H1 (cell line): ENCODE results near the gene HTRA2. TPM values are rescaled to one million over a fixed set of nuclear protein-coding genes. Genes with fewer than 3 reads are reported as not detected.

Experiments used
- CTCF ChIA-PET: fragments of 300-600 bp; sonication (Branson Sonifier 250); formaldehyde crosslinking; loops from one replicate; lab custom pipeline; 2021; ENCODE audit not compliant: partially characterized antibody; lab: Charles Lee
- POLR2A ChIA-PET: fragments of 300-600 bp; sonication (Branson Sonifier 250); formaldehyde crosslinking; loops from one replicate; lab custom pipeline; 2021; ENCODE audit warnings: inconsistent platforms; ENCODE audit not compliant: partially characterized antibody; lab: Charles Lee
- DNase-seq, 2 experiments: peaks; one replicate each; pipeline versions ENCODE4 v3.0.0 to v3.0.0-alpha.2; 2010 to 2022; ENCODE audit warnings: low spot score in 2 of 2, low read depth in 1 of 2, mixed read lengths in 1 of 2
- FAIRE-seq: peaks from 2 replicates; lab custom pipeline; 2011; peaks lifted over from hg19 to GRCh38; lab: Jason Lieb, UNC
- H2AFZ ChIP-seq: 2 replicates; pipeline ENCODE4 v1.8.1; 2012; ENCODE audit warnings: low read length, inconsistent platforms
- H2AK5ac ChIP-seq: 2 replicates; pipeline ENCODE4 v1.6.1; 2013; ENCODE audit warnings: low read depth, low read length
- H2BK120ac ChIP-seq: replicated peaks from 2 replicates; pipeline ENCODE3; 2013; ENCODE audit warnings: low read depth, low read length, inconsistent platforms
- H2BK12ac ChIP-seq: 2 replicates; pipeline ENCODE4 v1.6.1; 2013; ENCODE audit warnings: low read depth, low read length
- H2BK15ac ChIP-seq: 2 replicates; pipeline ENCODE4 v1.6.1; 2013; ENCODE audit warnings: low read length
- H2BK20ac ChIP-seq: 2 replicates; pipeline ENCODE4 v1.6.1; 2013; ENCODE audit warnings: low read length
- H2BK5ac ChIP-seq: 2 replicates; pipeline ENCODE4 v1.6.1; 2013; ENCODE audit warnings: low read depth, low read length
- H3K14ac ChIP-seq: 2 replicates; pipeline ENCODE4 v1.6.1; 2013; ENCODE audit warnings: inconsistent platforms; ENCODE audit not compliant: insufficient read length
- H3K18ac ChIP-seq: 2 replicates; pipeline ENCODE4 v1.6.1; 2013; ENCODE audit warnings: low read length; ENCODE audit errors: extremely low read depth
- H3K23ac ChIP-seq: 2 replicates; pipeline ENCODE4 v1.6.1; 2013; ENCODE audit warnings: inconsistent platforms; ENCODE audit not compliant: insufficient read length
- H3K23me2 ChIP-seq: 2 replicates; pipeline ENCODE4 v1.6.1; 2013; ENCODE audit warnings: low read depth, low read length
- H3K27ac ChIP-seq: 2 replicates; pipeline ENCODE4 v1.6.1; 2011; ENCODE audit warnings: low read depth, low read length, inconsistent platforms
- H3K27me3 ChIP-seq, 4 experiments: replicated peaks in 1 of 4; 1 replicate in 1 of 4; 2 replicates in 3 of 4; pipeline versions ENCODE4 v1.6.1 to v1.8.1; 2011 to 2013; ENCODE audit warnings: low read length in 3 of 4, mild to moderate bottlenecking in 3 of 4, inconsistent platforms in 2 of 4, mixed read lengths in 2 of 4, moderate library complexity in 1 of 4; ENCODE audit not compliant: control insufficient read depth in 3 of 4, insufficient read depth in 3 of 4; ENCODE audit errors: extremely low read depth in 1 of 4
- H3K36me3 ChIP-seq, 4 experiments: 2 replicates each; pipeline versions ENCODE4 v1.6.1 to v1.8.1; 2011 to 2013; ENCODE audit warnings: mild to moderate bottlenecking in 4 of 4, low read length in 3 of 4, moderate library complexity in 2 of 4, control low read depth in 1 of 4, inconsistent platforms in 1 of 4; ENCODE audit not compliant: insufficient read depth in 4 of 4, control insufficient read depth in 2 of 4
- H3K4ac ChIP-seq: replicated peaks from 2 replicates; pipeline ENCODE3; 2013; ENCODE audit warnings: low read length, low read depth, mixed read lengths, inconsistent platforms; ENCODE audit not compliant: insufficient read length
- H3K4me1 ChIP-seq, 4 experiments: replicated peaks in 1 of 4; 1 replicate in 1 of 4; 2 replicates in 3 of 4; pipeline versions ENCODE4 v1.6.1 to v1.8.1; 2011 to 2013; ENCODE audit warnings: low read length in 3 of 4, inconsistent platforms in 2 of 4, mixed read lengths in 1 of 4; ENCODE audit not compliant: insufficient read depth in 4 of 4, control insufficient read depth in 3 of 4
- H3K4me2 ChIP-seq, 2 experiments: 2 replicates each; pipeline versions ENCODE4 v1.6.1 to v1.8.1; 2011 to 2013; ENCODE audit warnings: low read depth in 2 of 2, low read length in 2 of 2, control low read depth in 1 of 2, inconsistent platforms in 1 of 2, mild to moderate bottlenecking in 1 of 2; ENCODE audit not compliant: insufficient read depth in 1 of 2
- H3K4me3 ChIP-seq, 4 experiments: fragments of 200-600, 300-600 bp in 1 of 4; sonication (generic), shearing (Covaris generic), sonication (Bioruptor Twin) in 1 of 4; 2 replicates each; pipeline versions ENCODE4 v1.5.1 to v1.8.1; 2011 to 2016; ENCODE audit warnings: low read length in 4 of 4, low read depth in 3 of 4, control low read depth in 2 of 4, inconsistent platforms in 2 of 4, mild to moderate bottlenecking in 2 of 4, mixed read lengths in 1 of 4, moderate library complexity in 1 of 4; ENCODE audit not compliant: insufficient read depth in 2 of 4; ENCODE audit errors: extremely low read depth in 1 of 4
- H3K56ac ChIP-seq: replicated peaks from 2 replicates; pipeline ENCODE3; 2013; ENCODE audit warnings: low read depth, mild to moderate bottlenecking, mixed read lengths, low read length, inconsistent platforms; ENCODE audit not compliant: insufficient read length
- H3K79me1 ChIP-seq: 2 replicates; pipeline ENCODE4 v1.6.1; 2013; ENCODE audit warnings: low read depth, low read length, control low read depth
- H3K79me2 ChIP-seq, 2 experiments: 2 replicates each; pipeline versions ENCODE4 v1.6.1 to v1.8.1; 2012 to 2013; ENCODE audit warnings: low read length in 2 of 2, mild to moderate bottlenecking in 2 of 2, inconsistent platforms in 1 of 2; ENCODE audit not compliant: insufficient read depth in 2 of 2, control insufficient read depth in 1 of 2
- H3K9ac ChIP-seq, 4 experiments: replicated peaks in 1 of 4; 1 replicate in 1 of 4; 2 replicates in 3 of 4; pipeline versions ENCODE4 v1.6.1 to v1.8.1; 2011 to 2013; ENCODE audit warnings: low read depth in 3 of 4, low read length in 3 of 4, control low read depth in 2 of 4, mild to moderate bottlenecking in 2 of 4, moderate library complexity in 2 of 4, inconsistent platforms in 1 of 4; ENCODE audit errors: extremely low read depth in 1 of 4
- H3K9me3 ChIP-seq, 2 experiments: 2 replicates each; pipeline versions ENCODE4 v1.6.1 to v1.8.1; 2012 to 2013; ENCODE audit warnings: mild to moderate bottlenecking in 2 of 2, moderate library complexity in 2 of 2, control low read depth in 1 of 2, inconsistent platforms in 1 of 2, low read depth in 1 of 2, low read length in 1 of 2, mixed read lengths in 1 of 2; ENCODE audit not compliant: insufficient read depth in 2 of 2
- H4K20me1 ChIP-seq, 2 experiments: replicated peaks in 1 of 2; 2 replicates each; pipeline versions ENCODE3 to v1.8.1; 2011 to 2013; ENCODE audit warnings: inconsistent platforms in 2 of 2, low read length in 2 of 2, mild to moderate bottlenecking in 1 of 2; ENCODE audit not compliant: insufficient read depth in 2 of 2, control insufficient read depth in 1 of 2
- H4K5ac ChIP-seq: 2 replicates; pipeline ENCODE4 v1.6.1; 2013; ENCODE audit warnings: low read length, low read depth, mixed read lengths, inconsistent platforms; ENCODE audit not compliant: insufficient read length
- H4K8ac ChIP-seq: 2 replicates; pipeline ENCODE4 v1.8.0; 2013; ENCODE audit warnings: mild to moderate bottlenecking, moderate library complexity, low read length, inconsistent platforms; ENCODE audit not compliant: insufficient read depth; ENCODE audit errors: extremely low read depth
- H4K91ac ChIP-seq: replicated peaks from 2 replicates; pipeline ENCODE3; 2013; ENCODE audit warnings: low read length, mixed read lengths, inconsistent platforms; ENCODE audit not compliant: insufficient read length
- EZH2 ChIP-seq: fragments of 200-600 bp; sonication (generic); IDR thresholded peaks from 2 replicates; pipeline ENCODE4 v1.7.1; 2012; ENCODE audit warnings: low read depth, mild to moderate bottlenecking, moderate library complexity, low read length, inconsistent platforms; ENCODE audit not compliant: severe bottlenecking
- KDM1A ChIP-seq: fragments of 200-600, 300-600 bp; sonication (generic); IDR thresholded peaks from 2 replicates; pipeline ENCODE4 v1.7.1; 2016; ENCODE audit warnings: mild to moderate bottlenecking, low read length, borderline replicate concordance
- RNF2 ChIP-seq: fragments of 200-900, 300-1000 bp; sonication (generic); IDR thresholded peaks from 2 replicates; pipeline ENCODE4 v1.7.1; 2016; ENCODE audit warnings: borderline replicate concordance, low read depth, mild to moderate bottlenecking, antibody characterized with exemption, low read length; ENCODE audit not compliant: poor library complexity, severe bottlenecking; ENCODE audit errors: missing control alignments
- SUZ12 ChIP-seq: fragments of 200-600 bp; sonication (generic); IDR thresholded peaks from 2 replicates; pipeline ENCODE4 v1.6.1; 2012; ENCODE audit warnings: mild to moderate bottlenecking, inconsistent platforms, low read length, moderate library complexity, mixed read lengths
- TAF1 ChIP-seq: IDR thresholded peaks from 2 replicates; pipeline ENCODE4 v1.6.1; 2011; ENCODE audit warnings: mild to moderate bottlenecking, low read depth, low read length
- WGBS, 2 experiments: shearing (Covaris generic) in 1 of 2; methylation state at CpG; one replicate each; pipeline versions ENCODE4 v1.1.6 to v1.1.7; 2013 to 2015; ENCODE audit warnings: low lambda C conversion rate in 2 of 2, mixed read lengths in 2 of 2, inconsistent platforms in 1 of 2, low coverage in 1 of 2, missing lambda C conversion rate in 1 of 2; ENCODE audit not compliant: insufficient replicate concordance in 2 of 2, insufficient coverage in 1 of 2, insufficient read length in 1 of 2; ENCODE audit errors: extremely low coverage in 1 of 2, missing lambda C conversion rate in 1 of 2; 5-methylcytosine and 5-hydroxymethylcytosine counted together
- polyA plus RNA-seq, 7 experiments: library from polyadenylated mRNA; depleted of rRNA in 3 of 7; stranded (reverse) in 5 of 7; unstranded in 2 of 7; fragments of >200 nt in 5 of 7; fragments of 200-250 nt in 2 of 7; gene quantifications; 1 replicate in 5 of 7; 2 replicates in 1 of 7; 4 replicates in 1 of 7; pipeline versions ENCODE4 v1.2.1 to v1.2.3, GENCODE V29; 2011 to 2013; ENCODE audit warnings: missing spikeins in 2 of 7, mixed read lengths in 2 of 7
- total RNA-seq: library from RNA; stranded (reverse); fragmentation: NEBNext Ultra II Directional; extraction: Animal tissue kit (Norgen Biotek cat#: 25700); gene quantifications from 2 replicates; pipeline ENCODE4 v1.2.1, GENCODE V29; 2021

The HTRA2 gene
- total and polyA plus RNA-seq, 2 of the 8 experiments (the other 6 are each of a cell fraction or from before 2014, with no cell fraction given): 21.6 to 37.6 TPM

DNA sequence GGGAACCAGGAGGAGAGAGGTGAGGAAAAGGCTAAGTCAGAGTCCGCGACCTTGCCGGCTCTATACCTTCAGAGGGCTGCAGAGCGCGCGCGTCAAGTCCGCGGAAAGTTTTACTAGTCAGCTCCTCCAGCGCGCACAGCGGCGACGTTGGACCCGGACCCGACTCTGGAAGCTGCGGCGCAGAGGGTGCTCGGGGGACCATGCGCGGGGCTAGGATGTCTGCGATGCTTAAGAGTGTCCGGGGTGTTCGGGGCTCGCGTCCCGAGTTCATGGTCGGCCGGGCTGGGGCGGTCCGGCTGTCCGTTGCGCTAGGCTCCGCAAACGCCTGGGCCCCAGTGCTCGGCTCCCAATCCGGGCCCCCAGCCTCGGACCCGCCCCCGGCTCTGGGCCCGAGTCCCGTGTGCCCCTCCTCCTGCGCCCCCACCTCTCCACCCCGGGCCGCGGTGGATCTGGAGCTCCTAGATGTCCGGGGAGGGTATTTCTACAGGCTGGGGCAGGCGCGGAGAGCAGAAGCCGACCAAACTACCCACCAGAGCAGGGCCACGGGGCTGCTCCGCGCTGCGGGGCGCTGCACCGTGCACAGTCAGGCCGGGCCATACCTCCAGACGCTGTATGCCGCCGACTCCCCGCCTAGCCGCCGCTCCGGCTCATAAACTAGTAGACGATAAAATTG is 30.3 kb upstream of the HTRA2 start, which contains the start of gene LBX2:
LBX2 (minus strand) TSS at position 337 of the 673 bp plus-strand sequence; CDS start at position 271, 66 bp downstream.
- peak within 1 kb of the TSS; percentile 96 for H3K18ac ChIP-seq
- ChIA-PET CTCF (interaction anchor here (0.6 to 5.1 kb wide), 6 partner anchors 10 to 89 kb away, joined by 3 to 24 read pairs (median 13); partner anchors contain the start of genes CCDC142, TLX2 and TTC31), POLR2A (interaction anchor here (0.7 to 9.4 kb wide), 16 partner anchors 10 to 89 kb away, joined by 3 to 73 read pairs (median 4); partner anchors contain the start of genes AUP1, CCDC142, HTRA2 and MRPL53)
- H2BK12ac ChIP-seq: peak within 1 kb of the TSS; percentile 94; the same call in 1 of the 2 replicates
- H3K4me2 ChIP-seq: peak within 1 kb of the TSS; percentile 78 to 97
- no peak within 1 kb of the TSS for H2BK120ac ChIP-seq
- H3K4ac ChIP-seq: no peak within 1 kb of the TSS
- H3K14ac ChIP-seq: no peak within 1 kb of the TSS
- WGBS, 2 experiments: 4% methylated on average over 55 of the region's 65 CpGs; no CpG with 5 or more reads in 1 of the 2 experiments
- H2AK5ac ChIP-seq: no peak within 1 kb of the TSS
- peak within 1 kb of the TSS; percentile 20 to 57 (median 46); a peak in 7 of 8 replicates for H3K4me3 ChIP-seq
- H3K27ac ChIP-seq: no peak within 1 kb of the TSS
- H3K23me2 ChIP-seq: peaks cover 35% of the 10 kb centered on the region; the same call in 1 of the 2 replicates
- H3K79me2 ChIP-seq: no peaks in the 10 kb centered on the region
- H3K9ac ChIP-seq: no peak within 1 kb of the TSS
- no peaks in the 10 kb centered on the region for H3K36me3 ChIP-seq
- no peaks in the 10 kb centered on the region for H3K79me1 ChIP-seq
- no peaks in the 10 kb centered on the region for H3K9me3 ChIP-seq
- H3K4me1 ChIP-seq: peaks cover 7 to 59% (median 38%) of the 10 kb centered on the region in 4 experiments
- H4K5ac ChIP-seq: no peak within 1 kb of the TSS
- peak within 1 kb of the TSS; percentile 48 for H2BK20ac ChIP-seq
- FAIRE-seq (no peak), DNase-seq (no peak)
- H2BK5ac ChIP-seq: no peak within 1 kb of the TSS
- no peak within 1 kb of the TSS for H3K23ac ChIP-seq
- H4K91ac ChIP-seq: peak within 1 kb of the TSS; percentile 62
- H4K20me1 ChIP-seq: peaks cover 0 to 14% of the 10 kb centered on the region in 2 experiments
- TF ChIP-seq KDM1A (no peak), SUZ12 (peak; percentile 75), EZH2 (peak; percentile 94), RNF2 (peak; percentile 61), TAF1 (no peak)
- peak within 1 kb of the TSS; percentile 47 for H2AFZ ChIP-seq
- peak within 1 kb of the TSS; percentile 90 for H4K8ac ChIP-seq
- 0 out of 2 replicates have a peak within 1 kb of the TSS, but pooled peaks have one; percentile 72 for H2BK15ac ChIP-seq
- no peak within 1 kb of the TSS for H3K56ac ChIP-seq
- H3K27me3 ChIP-seq: peaks cover 82 to 95% (median 94%) of the 10 kb centered on the region in 4 experiments
